B cell (primary cell): ENCODE results near the gene ARHGAP18. TPM values are rescaled to one million over a fixed set of nuclear protein-coding genes. Genes with fewer than 3 reads are reported as not detected.

Experiments used
- ATAC-seq: fragments of 200-7000 bp; cut with Tn5 transposase; one replicate; pipeline ENCODE4 v1.10.0; 2021; ENCODE audit warnings: low read depth, mild to moderate bottlenecking, moderate number of reproducible peaks, moderate library complexity
- CTCF ChIA-PET: fragments of 350-600 bp; sonication (Branson Sonifier 250); formaldehyde crosslinking; loops from one replicate; lab custom pipeline; 2021; ENCODE audit warnings: antibody characterized with exemption, inconsistent platforms; lab: Charles Lee
- POLR2A ChIA-PET: fragments of 350-600 bp; sonication (Branson Sonifier 250); formaldehyde crosslinking; loops from one replicate; lab custom pipeline; 2021; ENCODE audit warnings: antibody characterized with exemption; lab: Charles Lee
- DNase-seq: peaks from one replicate; pipeline ENCODE4 v3.0.0; 2013
- H2AFZ ChIP-seq: 2 replicates; pipeline ENCODE4 v1.6.1; 2012; ENCODE audit warnings: mild to moderate bottlenecking, low read depth, low read length; ENCODE audit not compliant: insufficient read depth, poor library complexity, severe bottlenecking
- H3K27ac ChIP-seq, 2 donors: 1 replicate in 1 of 2; 2 replicates in 1 of 2; pipeline ENCODE4 v1.5.1; 2012 to 2013; ENCODE audit warnings: low read length in 2 of 2, mild to moderate bottlenecking in 2 of 2, moderate library complexity in 1 of 2
- H3K27me3 ChIP-seq, 4 experiments: fragments of 200-600 bp in 1 of 4; sonication (generic) in 1 of 4; replicated peaks in 1 of 4; 1 replicate in 2 of 4; 2 replicates in 2 of 4; pipeline versions ENCODE4 v1.6.1 to v1.7.0; 2013 to 2016; ENCODE audit warnings: low read length in 3 of 4, mild to moderate bottlenecking in 2 of 4, mixed read lengths in 1 of 4, moderate library complexity in 1 of 4; ENCODE audit not compliant: insufficient read depth in 4 of 4, control insufficient read depth in 3 of 4; ENCODE audit errors: control extremely low read depth in 1 of 4
- H3K36me3 ChIP-seq, 2 experiments: replicated peaks in 1 of 2; 1 replicate in 1 of 2; 2 replicates in 1 of 2; pipeline versions ENCODE4 v1.6.1 to v1.7.1; 2013; ENCODE audit warnings: low read length in 1 of 2; ENCODE audit not compliant: insufficient read depth in 2 of 2, control insufficient read depth in 1 of 2; ENCODE audit errors: control extremely low read depth in 1 of 2, extremely low read depth in 1 of 2
- H3K4me1 ChIP-seq, 2 donors: fragments of 200-600 bp in 1 of 2; sonication (generic) in 1 of 2; 1 replicate in 1 of 2; 2 replicates in 1 of 2; pipeline versions ENCODE4 v1.5.1 to v1.6.1; 2013 to 2017; ENCODE audit warnings: low read length in 2 of 2; ENCODE audit not compliant: control insufficient read depth in 2 of 2, insufficient read depth in 2 of 2
- H3K4me2 ChIP-seq: replicated peaks from 2 replicates; pipeline ENCODE3; 2012; ENCODE audit warnings: mild to moderate bottlenecking, low read depth, low read length; ENCODE audit not compliant: poor library complexity, severe bottlenecking
- H3K4me3 ChIP-seq, 5 experiments: fragments of 200-600 bp in 1 of 5; sonication (generic) in 1 of 5; 1 replicate in 3 of 5; 2 replicates in 2 of 5; pipeline versions ENCODE4 v1.5.1 to v1.7.0; 2011 to 2016; ENCODE audit warnings: low read length in 4 of 5, mild to moderate bottlenecking in 4 of 5, low read depth in 2 of 5, control low read depth in 1 of 5, moderate library complexity in 1 of 5; ENCODE audit not compliant: insufficient read depth in 1 of 5; ENCODE audit errors: control extremely low read depth in 1 of 5, extremely low read depth in 1 of 5
- H3K79me2 ChIP-seq: fragments of 200-600 bp; sonication (generic); one replicate; pipeline ENCODE4 v1.6.0; 2016; ENCODE audit warnings: low read length; ENCODE audit not compliant: control insufficient read depth, insufficient read depth
- H3K9ac ChIP-seq: fragments of 200-600 bp; sonication (generic); 2 replicates; pipeline ENCODE4 v1.6.1; 2017; ENCODE audit warnings: mild to moderate bottlenecking, low read length, moderate library complexity
- H3K9me3 ChIP-seq, 3 donors: one replicate each; pipeline versions ENCODE4 v1.6.1 to v1.7.1; 2013; ENCODE audit warnings: low read length in 2 of 3; ENCODE audit not compliant: control insufficient read depth in 2 of 3, insufficient read depth in 1 of 3; ENCODE audit errors: control extremely low read depth in 1 of 3
- H4K20me1 ChIP-seq: 2 replicates; pipeline ENCODE4 v1.6.0; 2012; ENCODE audit warnings: mild to moderate bottlenecking, low read length; ENCODE audit not compliant: insufficient read depth, control insufficient read depth, poor library complexity, severe bottlenecking
- H3K27ac Mint-ChIP-seq: one replicate; pipeline ENCODE4 v1.8.0; 2021; ENCODE audit warnings: mixed read lengths
- H3K27me3 Mint-ChIP-seq: one replicate; pipeline ENCODE4 v1.8.0; 2021; ENCODE audit warnings: mixed read lengths
- H3K4me1 Mint-ChIP-seq: one replicate; pipeline ENCODE4 v1.8.0; 2021; ENCODE audit warnings: mixed read lengths
- H3K4me3 Mint-ChIP-seq: one replicate; pipeline ENCODE4 v1.8.0; 2021; ENCODE audit warnings: mixed read lengths
- H3K9me3 Mint-ChIP-seq: one replicate; pipeline ENCODE4 v1.8.0; 2022; ENCODE audit warnings: mixed read lengths; ENCODE audit not compliant: insufficient read depth
- EZH2 ChIP-seq: IDR thresholded peaks from 2 replicates; pipeline ENCODE4 v1.6.1; 2012; ENCODE audit warnings: borderline replicate concordance, low read depth, mild to moderate bottlenecking, moderate library complexity, low read length; ENCODE audit not compliant: insufficient read depth, poor library complexity, severe bottlenecking
- WGBS: methylation state at CpG from one replicate; pipeline ENCODE4 v1.1.5; 2013; ENCODE audit warnings: missing lambda C conversion rate; ENCODE audit not compliant: insufficient coverage; 5-methylcytosine and 5-hydroxymethylcytosine counted together
- intact Hi-C: fragments of 100-400 bp; cut with micrococcal nuclease; formaldehyde crosslinking; loops from one replicate; pipeline ENCODE4 v1.10.0; 2022
- polyA plus RNA-seq: library from polyadenylated mRNA; depleted of rRNA; stranded (reverse); fragments of >200 nt; gene quantifications from 2 replicates; pipeline ENCODE4 v1.2.3, GENCODE V29; 2012
- total RNA-seq, 2 donors: library from RNA; stranded (reverse); fragments of 120-200 nt in 1 of 2; gene quantifications; 1 replicate in 1 of 2; 2 replicates in 1 of 2; pipeline versions ENCODE4 v1.2.3 to v1.2.4, GENCODE V29; 2013 to 2022
- TF ChIP-seq, protein P1 (sequence below): fragments of 200-600 bp; IDR thresholded peaks from one replicate; pipeline ENCODE4 v1.8.0; 2022; ENCODE audit warnings: antibody characterized with exemption, mild to moderate bottlenecking

ARHGAP18 gene
- total and polyA plus RNA-seq, 2 donors (not counting 1 experiment from before 2014, with no cell fraction given): 0.95 to 3.9 TPM

DNA sequence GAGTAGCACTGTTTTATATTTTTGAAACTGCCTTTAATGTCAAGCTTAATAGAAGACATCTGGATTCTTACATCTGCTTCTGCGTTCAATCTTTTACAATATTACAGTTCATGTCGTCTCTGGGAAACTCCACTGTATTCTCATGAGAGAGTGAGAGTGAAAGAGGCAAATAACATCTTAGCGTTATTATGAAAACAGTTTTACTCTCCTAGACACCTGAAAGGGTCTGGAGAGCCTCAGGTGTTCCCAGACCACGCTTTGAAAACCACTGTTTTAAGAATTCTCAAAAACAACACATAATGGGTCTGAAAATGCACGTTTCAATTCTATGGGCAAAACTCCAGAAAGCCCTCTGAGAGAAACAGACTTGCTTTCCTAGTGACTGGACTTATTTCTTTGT, 63.3 kb downstream of the ARHGAP18 start:
- no peak for DNase-seq
- Histone ChIP-seq H4K20me1 (no peaks in the 10 kb centered on the region), H3K4me1 (no peaks in the 10 kb centered on the region), H3K27me3 (no peaks in the 10 kb centered on the region), H3K4me2 (no peak overlapping the region), H2AFZ (no peak overlapping the region), H3K79me2 (no peaks in the 10 kb centered on the region), H3K36me3 (no peaks in the 10 kb centered on the region), H3K9ac (no peak overlapping the region), H3K27ac (no peak overlapping the region), H3K9me3 (no peaks in the 10 kb centered on the region), H3K4me3 (no peak overlapping the region)
- ATAC-seq: no peak
- intact Hi-C loops: no loop called here
- Mint-ChIP-seq H3K4me3 (no peak overlapping the region), H3K9me3 (no peaks in the 10 kb centered on the region), H3K4me1 (no peaks in the 10 kb centered on the region), H3K27ac (no peak overlapping the region), H3K27me3 (no peaks in the 10 kb centered on the region)
- CTCF ChIA-PET: no interaction called here
- 71% methylated on average over 2 of the region's 5 CpGs for WGBS
- TF ChIP-seq, protein P1, sequence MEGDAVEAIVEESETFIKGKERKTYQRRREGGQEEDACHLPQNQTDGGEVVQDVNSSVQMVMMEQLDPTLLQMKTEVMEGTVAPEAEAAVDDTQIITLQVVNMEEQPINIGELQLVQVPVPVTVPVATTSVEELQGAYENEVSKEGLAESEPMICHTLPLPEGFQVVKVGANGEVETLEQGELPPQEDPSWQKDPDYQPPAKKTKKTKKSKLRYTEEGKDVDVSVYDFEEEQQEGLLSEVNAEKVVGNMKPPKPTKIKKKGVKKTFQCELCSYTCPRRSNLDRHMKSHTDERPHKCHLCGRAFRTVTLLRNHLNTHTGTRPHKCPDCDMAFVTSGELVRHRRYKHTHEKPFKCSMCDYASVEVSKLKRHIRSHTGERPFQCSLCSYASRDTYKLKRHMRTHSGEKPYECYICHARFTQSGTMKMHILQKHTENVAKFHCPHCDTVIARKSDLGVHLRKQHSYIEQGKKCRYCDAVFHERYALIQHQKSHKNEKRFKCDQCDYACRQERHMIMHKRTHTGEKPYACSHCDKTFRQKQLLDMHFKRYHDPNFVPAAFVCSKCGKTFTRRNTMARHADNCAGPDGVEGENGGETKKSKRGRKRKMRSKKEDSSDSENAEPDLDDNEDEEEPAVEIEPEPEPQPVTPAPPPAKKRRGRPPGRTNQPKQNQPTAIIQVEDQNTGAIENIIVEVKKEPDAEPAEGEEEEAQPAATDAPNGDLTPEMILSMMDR: no peak
- no peak for TF ChIP-seq EZH2
- POLR2A ChIA-PET: no interaction called here

DNA sequence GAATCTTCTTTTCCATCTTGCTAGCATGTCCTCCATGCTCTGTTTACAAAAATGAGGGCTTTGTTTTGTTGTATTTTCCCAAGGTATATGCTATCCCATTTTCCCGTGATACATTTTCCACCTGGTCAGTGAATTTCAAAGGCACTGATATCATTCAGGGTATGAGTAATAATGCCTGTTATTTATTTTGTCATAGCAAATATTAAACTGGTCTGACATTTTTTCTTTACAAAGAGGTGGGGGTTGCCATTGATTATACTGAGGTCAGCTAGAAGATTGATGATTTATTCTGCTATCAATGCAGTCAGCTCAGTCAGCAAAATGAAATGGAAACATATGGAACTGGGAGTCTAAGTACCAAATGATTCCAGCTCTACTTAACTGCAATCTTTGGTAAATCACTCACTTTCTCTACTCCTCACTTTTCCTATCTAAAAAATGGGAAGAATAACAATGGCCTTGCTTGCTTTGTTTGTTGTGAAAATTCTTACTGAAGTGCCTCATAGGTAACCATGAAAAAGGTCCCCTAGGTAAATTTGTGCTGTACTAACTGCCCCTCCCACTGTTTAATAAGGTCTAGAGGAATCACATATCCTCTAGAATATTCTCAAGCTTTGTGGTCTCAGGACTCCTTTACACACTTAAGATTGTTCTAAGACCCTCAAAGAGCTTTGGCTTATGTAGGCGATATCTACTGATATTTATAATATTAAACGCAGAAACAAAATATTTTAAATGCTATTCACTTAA, 64.0 kb downstream of the ARHGAP18 start:
- H3K4me1 ChIP-seq: no peaks in the 10 kb centered on the region
- no peak for TF ChIP-seq EZH2
- TF ChIP-seq, protein P1: no peak
- Mint-ChIP-seq H3K9me3 (no peaks in the 10 kb centered on the region), H3K27me3 (no peaks in the 10 kb centered on the region), H3K4me3 (no peak overlapping the region), H3K27ac (no peak overlapping the region), H3K4me1 (no peaks in the 10 kb centered on the region)
- no peak overlapping the region for H2AFZ ChIP-seq
- no peak overlapping the region for H3K9ac ChIP-seq
- ChIA-PET CTCF (no interaction called here), POLR2A (no interaction called here)
- H3K36me3 ChIP-seq: no peaks in the 10 kb centered on the region
- H3K79me2 ChIP-seq: no peaks in the 10 kb centered on the region
- no peak overlapping the region for H3K27ac ChIP-seq
- no peak overlapping the region for H3K4me2 ChIP-seq
- intact Hi-C loops: no loop called here
- ATAC-seq (no peak), DNase-seq (no peak)
- H4K20me1 ChIP-seq: no peaks in the 10 kb centered on the region
- no peaks in the 10 kb centered on the region for H3K27me3 ChIP-seq
- WGBS: no CpG with 5 or more reads among the region's 3 CpGs
- H3K4me3 ChIP-seq: no peak overlapping the region
- H3K9me3 ChIP-seq: no peaks in the 10 kb centered on the region
